ENCODE data around the gene TRIM16.
"Not testable (repeated sequence)": the region's sequence is repeated elsewhere in the genome, so short reads cannot be mapped to it uniquely, and the experiment has no call there.

TRIM16 gene

GRCh38 chr17:15659236-15659635 is 24.9 kb downstream of the TRIM16 start:
- no peak for DNase-seq (ENCODE audit: low spot score)

- no peak for DNase-seq (ENCODE audit: low spot score)
Observed at GRCh38 chr17:15658296-15658695, 25.8 kb downstream of the TRIM16 start.

- no peak for DNase-seq (ENCODE audit: low spot score)
Observed at GRCh38 chr17:15657868-15658267, 26.2 kb downstream of the TRIM16 start.

- no peak for DNase-seq (ENCODE audit: low spot score)
Observed at GRCh38 chr17:15654886-15655561, 29.1 kb downstream of the TRIM16 start.

- DNase-seq (ENCODE audit: low spot score): not testable (repeated sequence)
Observed at GRCh38 chr17:15654401-15654800, 29.7 kb downstream of the TRIM16 start.

GRCh38 chr17:15652960-15653359 is 31.2 kb downstream of the TRIM16 start:
- DNase-seq (ENCODE audit: low spot score): no peak

- DNase-seq (ENCODE audit: low spot score): peak; percentile 91
Observed at GRCh38 chr17:15651583-15652110, 32.5 kb downstream of the TRIM16 start.

- peak; percentile 35 for DNase-seq (ENCODE audit: low spot score)
Observed at GRCh38 chr17:15650741-15651582, 33.1 kb downstream of the TRIM16 start.

GRCh38 chr17:15649861-15650421 is 34.2 kb downstream of the TRIM16 start:
- no peak for DNase-seq (ENCODE audit: low spot score)

GRCh38 chr17:15648386-15648785 is 35.7 kb downstream of the TRIM16 start:
- no peak for DNase-seq (ENCODE audit: low spot score)

- not testable (repeated sequence) for DNase-seq (ENCODE audit: low spot score)
Observed at GRCh38 chr17:15645942-15646312, 38.2 kb downstream of the TRIM16 start.

- DNase-seq (ENCODE audit: low spot score): not testable (repeated sequence)
Observed at GRCh38 chr17:15645099-15645941, 38.8 kb downstream of the TRIM16 start.

GRCh38 chr17:15642505-15643251 is 41.4 kb downstream of the TRIM16 start:
- not testable (repeated sequence) for DNase-seq (ENCODE audit: low spot score)

- DNase-seq (ENCODE audit: low spot score): not testable (repeated sequence)
Observed at GRCh38 chr17:15642014-15642413, 42.1 kb downstream of the TRIM16 start.

- DNase-seq (ENCODE audit: low spot score): not testable (repeated sequence)
Observed at GRCh38 chr17:15630930-15631453, 53.1 kb downstream of the TRIM16 start.

- not testable (repeated sequence) for DNase-seq (ENCODE audit: low spot score)
Observed at GRCh38 chr17:15629991-15630390, 54.1 kb downstream of the TRIM16 start.

- DNase-seq (ENCODE audit: low spot score): not testable (repeated sequence)
Observed at GRCh38 chr17:15623661-15624209, 60.4 kb downstream of the TRIM16 start.

GRCh38 chr17:15623255-15623654 is 60.9 kb downstream of the TRIM16 start:
- not testable (repeated sequence) for DNase-seq (ENCODE audit: low spot score)

GRCh38 chr17:15622124-15622523 is 62.0 kb downstream of the TRIM16 start:
- not testable (repeated sequence) for DNase-seq (ENCODE audit: low spot score)

Measured in SK-N-DZ (cell line).